PC-3 (cell line): ENCODE data around the gene CDK5RAP3. TPM values are rescaled to one million over a fixed set of nuclear protein-coding genes. Genes with fewer than 3 reads are reported as not detected.

ENCODE experiments used
- ATAC-seq: fragments of 200-7000 bp; cut with Tn5 transposase; 2 replicates; pipeline ENCODE4 v1.9.1; 2020; ENCODE audit warnings: mild to moderate bottlenecking, moderate library complexity
- BruUV-seq: library from RNA; stranded (reverse); fragments of 400-500 nt; replicated peaks from 2 replicates; lab custom pipeline; 2021; lab: Mats Ljungman, UMichigan
- CTCF ChIA-PET: fragments of 300-600 bp; sonication (Branson Sonifier 250); formaldehyde crosslinking; loops from one replicate; lab custom pipeline; 2022; ENCODE audit warnings: antibody characterized with exemption; lab: Charles Lee
- POLR2A ChIA-PET: fragments of 300-600 bp; sonication (Branson Sonifier 250); formaldehyde crosslinking; loops from one replicate; lab custom pipeline; 2022; ENCODE audit warnings: antibody characterized with exemption; ENCODE audit not compliant: unreplicated experiment; lab: Charles Lee
- DNase-seq: peaks from one replicate; pipeline ENCODE4 v3.0.0-alpha.2; 2015
- H2AFZ ChIP-seq: fragments of 300-600 bp; sonication (generic); 2 replicates; pipeline ENCODE4 v1.6.0; 2016; ENCODE audit warnings: antibody characterized with exemption, low read length
- H3F3A ChIP-seq: fragments of 300-600 bp; sonication (generic); one replicate; pipeline ENCODE4 v1.6.0; 2017; ENCODE audit warnings: antibody characterized with exemption, low read length, control low read depth, mild to moderate bottlenecking; ENCODE audit not compliant: unreplicated experiment
- H3K27ac ChIP-seq: fragments of 300-600 bp; sonication (generic); 2 replicates; pipeline ENCODE4 v1.5.1; 2016; ENCODE audit warnings: mild to moderate bottlenecking, low read length
- H3K27me3 ChIP-seq: fragments of 300-600 bp; sonication (generic); 2 replicates; pipeline ENCODE4 v1.6.1; 2016; ENCODE audit warnings: low read length, mixed read lengths
- H3K36me3 ChIP-seq: fragments of 300-600 bp; sonication (generic); 2 replicates; pipeline ENCODE4 v1.6.1; 2016; ENCODE audit warnings: low read depth, mixed run types, low read length, mixed read lengths
- H3K4me1 ChIP-seq: fragments of 300-600 bp; sonication (generic); 2 replicates; pipeline ENCODE4 v1.5.1; 2016; ENCODE audit warnings: low read length; ENCODE audit not compliant: insufficient read depth
- H3K4me2 ChIP-seq: fragments of 300-600 bp; sonication (generic); 2 replicates; pipeline ENCODE4 v1.6.0; 2016; ENCODE audit warnings: low read length
- H3K4me3 ChIP-seq: fragments of 300-600 bp; sonication (generic); 2 replicates; pipeline ENCODE4 v1.5.1; 2016; ENCODE audit warnings: mild to moderate bottlenecking, low read length, mixed read lengths
- H3K79me2 ChIP-seq: fragments of 300-600 bp; sonication (generic); 2 replicates; pipeline ENCODE4 v1.6.1; 2017; ENCODE audit warnings: low read length, mixed read lengths
- H3K9ac ChIP-seq: fragments of 300-600 bp; sonication (generic); 2 replicates; pipeline ENCODE4 v1.6.0; 2016; ENCODE audit warnings: mild to moderate bottlenecking, low read length
- H3K9me2 ChIP-seq: fragments of 300-600 bp; sonication (generic); replicated peaks from 2 replicates; pipeline ENCODE4 v1.6.1; 2016; ENCODE audit warnings: mixed run types, low read length, mixed read lengths
- H3K9me3 ChIP-seq: fragments of 300-600 bp; sonication (generic); 2 replicates; pipeline ENCODE4 v1.6.1; 2016; ENCODE audit warnings: low read length, mixed read lengths
- H4K20me1 ChIP-seq: fragments of 300-600 bp; sonication (generic); 2 replicates; pipeline ENCODE4 v1.6.1; 2016; ENCODE audit warnings: low read length, mixed read lengths
- CTCF ChIP-seq: fragments of 300-600 bp; sonication (generic); conservative IDR thresholded peaks from 2 replicates; pipeline ENCODE4 v1.5.1; 2017; ENCODE audit warnings: antibody characterized with exemption, low read depth, mild to moderate bottlenecking, low read length
- EZH2 ChIP-seq: fragments of 300-600 bp; sonication (generic); IDR thresholded peaks from one replicate; pipeline ENCODE4 v1.6.1; 2017; ENCODE audit warnings: antibody characterized with exemption, mild to moderate bottlenecking, low read length; ENCODE audit not compliant: unreplicated experiment
- EZH2phosphoT487 ChIP-seq: fragments of 300-600 bp; sonication (generic); IDR thresholded peaks from 2 replicates; pipeline ENCODE4 v1.6.1; 2018; ENCODE audit warnings: mild to moderate bottlenecking, antibody characterized with exemption, low read length, borderline replicate concordance
- intact Hi-C: fragments of 100-400 bp; cut with micrococcal nuclease; formaldehyde crosslinking; loops from 2 replicates; pipeline ENCODE4 v1.9.0; 2023
- total RNA-seq: library from RNA; depleted of rRNA; stranded (reverse); fragments of >200 nt; gene quantifications from 2 replicates; pipeline ENCODE4 v1.2.3, GENCODE V29; 2014

Gene CDK5RAP3
- total RNA-seq, 1 experiment from 2014 or later: 193 TPM

DNA sequence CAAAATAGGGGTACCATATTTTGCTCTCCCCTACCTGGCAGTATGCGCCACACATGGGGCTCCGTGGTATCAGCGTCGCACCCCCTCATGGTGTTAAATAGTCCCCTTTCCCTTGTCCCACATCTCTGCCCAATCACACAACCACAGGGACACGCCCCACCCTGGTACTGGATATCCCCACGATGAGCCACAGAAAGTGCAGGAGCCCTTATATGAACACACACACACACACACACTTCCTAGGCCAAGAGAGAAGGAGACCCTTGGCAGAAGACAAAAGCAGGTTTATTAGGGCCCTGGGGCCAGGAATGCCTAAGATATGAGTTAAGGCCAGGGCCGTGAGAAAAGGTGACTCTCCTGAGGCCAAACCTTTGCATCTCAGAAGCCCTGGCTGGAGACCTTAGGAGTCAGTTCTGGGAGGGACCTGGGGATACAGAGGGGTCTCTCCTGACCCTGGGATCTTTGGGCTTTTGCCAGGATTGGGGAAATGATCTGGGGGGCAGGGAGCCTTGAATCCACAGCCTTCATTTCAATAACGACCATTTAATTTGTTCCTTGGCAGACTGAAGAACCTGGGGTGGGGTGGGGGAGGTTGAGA, 55.1 kb downstream of the CDK5RAP3 start:
- Histone ChIP-seq H3K4me2 (peak overlapping the region; percentile 99), H4K20me1 (no peaks in the 10 kb centered on the region), H3K4me3 (peak overlapping the region; percentile 72), H3F3A (peaks cover 6% of the 10 kb centered on the region), H3K27me3 (no peaks in the 10 kb centered on the region), H3K4me1 (peaks cover 41% of the 10 kb centered on the region), H3K27ac (peak overlapping the region; percentile 81), H2AFZ (peak overlapping the region; percentile 86), H3K9me2 (no peaks in the 10 kb centered on the region), H3K36me3 (no peaks in the 10 kb centered on the region), H3K9me3 (no peaks in the 10 kb centered on the region), H3K9ac (peak overlapping the region; percentile 57), H3K79me2 (no peaks in the 10 kb centered on the region)
- intact Hi-C loops: loop anchor here (1.0 to 10.0 kb wide), 8 partner anchors 22 to 591 kb away; partner anchors contain the start of genes CBX1, HOXB8 and NFE2L1
- no TSS peak for BruUV-seq
- no peak for TF ChIP-seq EZH2phosphoT487
- TF ChIP-seq EZH2: no peak
- TF ChIP-seq CTCF: no peak
- peak; percentile 1 for ATAC-seq
- DNase-seq: peak; percentile 90
- POLR2A ChIA-PET: interaction anchor here (0.5 to 1.0 kb wide), 4 partner anchors 20 to 318 kb away, joined by 3 to 8 read pairs (median 4); no protein-coding TSS in a partner anchor
- CTCF ChIA-PET: interaction anchor here (0.6 to 2.4 kb wide), 27 partner anchors 17 to 889 kb away, joined by 3 to 42 read pairs (median 4); partner anchors contain the start of genes CDK5RAP3, NFE2L1 and SNX11

DNA sequence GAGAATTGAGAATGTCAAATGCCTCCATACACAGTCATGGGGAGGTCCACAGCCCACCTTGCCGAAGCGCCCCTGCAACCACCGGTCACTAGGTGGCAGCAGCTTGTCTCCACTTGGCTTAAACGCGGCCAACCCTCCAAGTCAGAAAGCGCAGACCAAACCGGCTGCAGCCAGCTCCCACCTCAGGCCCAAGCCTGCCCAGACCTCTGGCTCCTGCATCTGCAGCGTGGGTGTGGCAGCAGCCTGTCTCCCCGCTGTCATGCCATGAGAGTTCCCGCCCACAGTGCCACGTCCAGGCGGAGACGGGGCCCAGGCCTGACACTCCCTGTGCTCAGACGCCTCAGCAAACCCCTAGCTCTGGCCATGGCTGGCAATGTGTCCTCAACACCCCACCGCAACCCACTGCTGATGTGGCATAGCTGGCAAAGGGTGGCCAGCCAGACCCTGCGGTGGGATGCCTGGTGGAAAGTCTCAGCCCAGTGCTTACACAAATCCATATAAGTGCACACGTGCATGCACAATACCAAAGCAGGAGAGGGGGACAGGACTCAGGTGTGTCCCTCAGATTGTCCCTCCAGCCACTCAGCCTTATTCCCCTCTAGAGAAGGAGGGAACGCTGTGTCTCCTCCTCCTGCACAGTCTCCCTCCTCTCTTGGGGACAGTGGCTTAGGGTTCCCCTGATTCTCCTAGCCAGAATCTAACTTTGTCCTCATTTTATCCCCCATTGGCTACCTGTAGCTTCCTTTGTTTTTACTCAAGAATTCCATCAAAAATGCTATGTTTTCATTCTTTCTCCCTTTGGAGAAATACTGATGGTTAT, 55.8 kb downstream of the CDK5RAP3 start:
- H3K9me2 ChIP-seq: no peaks in the 10 kb centered on the region
- no peaks in the 10 kb centered on the region for H3K79me2 ChIP-seq
- intact Hi-C loops: loop anchor here (1.0 to 10.0 kb wide), 5 partner anchors 22 to 591 kb away; partner anchors contain the start of genes HOXB8 and NFE2L1
- no peaks in the 10 kb centered on the region for H4K20me1 ChIP-seq
- H3K4me2 ChIP-seq: peak overlapping the region; percentile 99
- H3K4me3 ChIP-seq: peak overlapping the region; percentile 72
- peak overlapping the region; percentile 86 for H2AFZ ChIP-seq
- no peaks in the 10 kb centered on the region for H3K36me3 ChIP-seq
- peaks cover 41% of the 10 kb centered on the region for H3K4me1 ChIP-seq
- DNase-seq: peak; percentile 93
- H3K9ac ChIP-seq: peak overlapping the region; percentile 57
- ChIA-PET POLR2A (interaction anchor here (0.6 to 0.7 kb wide), 2 partner anchors 47 to 317 kb away, joined by 3 read pairs; no protein-coding TSS in a partner anchor), CTCF (interaction anchor here (0.5 to 2.4 kb wide), 12 partner anchors 19 to 281 kb away, joined by 3 to 42 read pairs (median 4); partner anchors contain the start of gene NFE2L1)
- H3K27me3 ChIP-seq: no peaks in the 10 kb centered on the region
- no TSS peak for BruUV-seq
- peak; percentile 37 for ATAC-seq
- H3F3A ChIP-seq: peaks cover 6% of the 10 kb centered on the region
- no peaks in the 10 kb centered on the region for H3K9me3 ChIP-seq
- no peak for TF ChIP-seq EZH2
- TF ChIP-seq CTCF: peak; percentile 99
- H3K27ac ChIP-seq: peak overlapping the region; percentile 81
